Tibial nerve (tissue), 4 donors: ENCODE results near the gene TMEM185A.
"Not testable (repeated sequence)": the region's sequence is repeated elsewhere in the genome, so short reads cannot be mapped to it uniquely, and the experiment has no call there.

Experiments used
- EP300 ChIP-seq, 2 donors: sonication (generic); formaldehyde crosslinking; IDR thresholded peaks; one replicate each; pipeline ENCODE4 v1.6.1; 2017; ENCODE audit warnings: antibody characterized with exemption in 2 of 2, mild to moderate bottlenecking in 1 of 2
- POLR2A ChIP-seq, 2 donors: fragments of 450-650 bp; IDR thresholded peaks; one replicate each; pipeline ENCODE4 v1.6.1; 2017; ENCODE audit warnings: antibody characterized with exemption in 2 of 2, mild to moderate bottlenecking in 2 of 2, moderate library complexity in 2 of 2
- TF ChIP-seq, protein P1 (sequence below), 5 experiments: fragments of 200-600 bp in 3 of 5; fragments of 450-650 bp in 2 of 5; sonication (generic) in 3 of 5; IDR thresholded peaks; one replicate each; pipeline ENCODE4 v1.5.1; 2016 to 2019; ENCODE audit warnings: antibody characterized with exemption in 5 of 5, mild to moderate bottlenecking in 3 of 5, moderate library complexity in 2 of 5

GRCh38 chrX:149551245-149551938, 80.2 kb downstream of the TMEM185A start:
- TF ChIP-seq, protein P1, sequence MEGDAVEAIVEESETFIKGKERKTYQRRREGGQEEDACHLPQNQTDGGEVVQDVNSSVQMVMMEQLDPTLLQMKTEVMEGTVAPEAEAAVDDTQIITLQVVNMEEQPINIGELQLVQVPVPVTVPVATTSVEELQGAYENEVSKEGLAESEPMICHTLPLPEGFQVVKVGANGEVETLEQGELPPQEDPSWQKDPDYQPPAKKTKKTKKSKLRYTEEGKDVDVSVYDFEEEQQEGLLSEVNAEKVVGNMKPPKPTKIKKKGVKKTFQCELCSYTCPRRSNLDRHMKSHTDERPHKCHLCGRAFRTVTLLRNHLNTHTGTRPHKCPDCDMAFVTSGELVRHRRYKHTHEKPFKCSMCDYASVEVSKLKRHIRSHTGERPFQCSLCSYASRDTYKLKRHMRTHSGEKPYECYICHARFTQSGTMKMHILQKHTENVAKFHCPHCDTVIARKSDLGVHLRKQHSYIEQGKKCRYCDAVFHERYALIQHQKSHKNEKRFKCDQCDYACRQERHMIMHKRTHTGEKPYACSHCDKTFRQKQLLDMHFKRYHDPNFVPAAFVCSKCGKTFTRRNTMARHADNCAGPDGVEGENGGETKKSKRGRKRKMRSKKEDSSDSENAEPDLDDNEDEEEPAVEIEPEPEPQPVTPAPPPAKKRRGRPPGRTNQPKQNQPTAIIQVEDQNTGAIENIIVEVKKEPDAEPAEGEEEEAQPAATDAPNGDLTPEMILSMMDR (IDR thresholded peaks at IDR 0.05) = not testable (repeated sequence)
- TF ChIP-seq POLR2A, EP300 (IDR thresholded peaks at IDR 0.05): not testable (repeated sequence)
